Measurements from ENCODE around the gene IREB2. TPM values are rescaled to one million over a fixed set of nuclear protein-coding genes. Genes with fewer than 3 reads are reported as not detected.
A peak's percentile ranks its signal among the peaks of the same experiment; 100 is the strongest.

The IREB2 gene
- total RNA-seq, 6 donors from 2014 or later, result 26.8 to 51.3 (median 40.8) TPM

DNA sequence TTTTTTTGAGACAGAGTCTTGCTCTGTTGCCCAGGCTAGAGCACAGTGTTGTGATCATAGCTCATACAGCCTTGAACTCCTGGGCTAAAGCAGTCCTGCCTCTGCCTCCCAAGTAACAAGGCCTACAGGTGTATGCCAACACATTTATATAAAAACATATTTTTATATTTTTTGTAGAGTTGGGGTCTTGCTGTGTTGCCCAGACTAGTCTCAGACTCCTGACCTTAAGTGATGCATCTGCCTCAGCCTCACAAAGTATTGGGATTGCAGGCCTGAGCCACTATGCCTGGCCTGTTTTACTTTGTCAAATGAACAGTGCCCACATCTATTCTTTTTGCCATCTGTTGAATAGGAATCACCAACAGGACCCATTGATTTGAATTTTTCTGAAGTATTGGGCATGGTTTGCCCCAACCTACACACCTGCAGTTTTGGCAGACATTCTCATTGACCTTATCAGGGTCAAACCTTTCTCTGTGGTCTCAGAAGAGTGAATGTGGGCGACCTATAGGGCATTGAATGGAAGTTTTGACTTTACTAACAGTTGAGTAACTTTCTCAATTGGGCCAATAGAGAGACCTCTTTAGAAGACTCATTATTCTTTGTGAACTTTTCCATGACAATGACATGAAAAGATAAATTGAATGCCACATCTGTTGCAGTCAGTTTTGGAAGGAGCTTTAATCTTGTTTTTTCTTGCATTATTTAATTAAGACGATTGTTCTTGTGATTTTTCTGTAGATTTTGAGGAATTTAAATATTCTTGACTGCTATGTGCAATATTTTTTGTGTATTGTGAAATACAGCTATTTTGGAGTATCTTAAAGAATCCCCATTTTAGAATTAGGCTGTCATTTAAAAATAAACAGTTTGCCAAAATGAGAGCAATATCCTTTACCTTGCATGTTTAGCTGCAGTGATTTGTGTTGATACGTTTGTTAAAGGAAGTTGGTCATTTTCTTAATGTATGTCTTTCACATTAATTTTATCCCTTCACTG, 2.7 kb downstream of the IREB2 start:
- peaks cover 38 to 68% (median 42%) of the 10 kb centered on the region in 4 donors for H3K4me1 ChIP-seq
- no peak overlapping the region for H3K27ac ChIP-seq
- ATAC-seq (ENCODE audit: low FRiP score in 2 of 2), result no peak
- peaks cover 0 to 43% (median 14%) of the 10 kb centered on the region in 4 donors for H3K36me3 ChIP-seq
- no peaks in the 10 kb centered on the region for H3K27me3 ChIP-seq
- no peak for DNase-seq
- 72 to 78% methylated on average over 3 of the region's 3 CpGs for WGBS, 2 donors
- no peak for TF ChIP-seq EP300 (IDR thresholded peaks at IDR 0.05)
- TF ChIP-seq POLR2A (IDR thresholded peaks at IDR 0.05), result no peak
- no peak for TF ChIP-seq POLR2AphosphoS5 (IDR thresholded peaks at IDR 0.05)
- TF ChIP-seq, protein P1, sequence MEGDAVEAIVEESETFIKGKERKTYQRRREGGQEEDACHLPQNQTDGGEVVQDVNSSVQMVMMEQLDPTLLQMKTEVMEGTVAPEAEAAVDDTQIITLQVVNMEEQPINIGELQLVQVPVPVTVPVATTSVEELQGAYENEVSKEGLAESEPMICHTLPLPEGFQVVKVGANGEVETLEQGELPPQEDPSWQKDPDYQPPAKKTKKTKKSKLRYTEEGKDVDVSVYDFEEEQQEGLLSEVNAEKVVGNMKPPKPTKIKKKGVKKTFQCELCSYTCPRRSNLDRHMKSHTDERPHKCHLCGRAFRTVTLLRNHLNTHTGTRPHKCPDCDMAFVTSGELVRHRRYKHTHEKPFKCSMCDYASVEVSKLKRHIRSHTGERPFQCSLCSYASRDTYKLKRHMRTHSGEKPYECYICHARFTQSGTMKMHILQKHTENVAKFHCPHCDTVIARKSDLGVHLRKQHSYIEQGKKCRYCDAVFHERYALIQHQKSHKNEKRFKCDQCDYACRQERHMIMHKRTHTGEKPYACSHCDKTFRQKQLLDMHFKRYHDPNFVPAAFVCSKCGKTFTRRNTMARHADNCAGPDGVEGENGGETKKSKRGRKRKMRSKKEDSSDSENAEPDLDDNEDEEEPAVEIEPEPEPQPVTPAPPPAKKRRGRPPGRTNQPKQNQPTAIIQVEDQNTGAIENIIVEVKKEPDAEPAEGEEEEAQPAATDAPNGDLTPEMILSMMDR (IDR thresholded peaks at IDR 0.05), result no peak
- no peaks in the 10 kb centered on the region for H3K9me3 ChIP-seq
- H3K4me3 ChIP-seq, result no peak overlapping the region

- Histone ChIP-seq H3K27me3 (no peaks in the 10 kb centered on the region), H3K9me3 (no peaks in the 10 kb centered on the region), H3K27ac (no peak overlapping the region), H3K4me3 (no peak overlapping the region), H3K4me1 (peaks cover 39 to 74% (median 45%) of the 10 kb centered on the region in 4 donors), H3K36me3 (peaks cover 0 to 65% (median 32%) of the 10 kb centered on the region in 4 donors)
- 85 to 100% methylated on average over 1 of the region's 1 CpG for WGBS, 2 donors
- no peak for ATAC-seq (ENCODE audit: low FRiP score in 2 of 2)
- TF ChIP-seq POLR2AphosphoS5 (IDR thresholded peaks at IDR 0.05) (no peak), POLR2A (IDR thresholded peaks at IDR 0.05) (no peak), EP300 (IDR thresholded peaks at IDR 0.05) (no peak)
- no peak for DNase-seq
These were observed 6.2 kb downstream of the IREB2 start for GRCh38 chr15:78444255-78444654.

DNA sequence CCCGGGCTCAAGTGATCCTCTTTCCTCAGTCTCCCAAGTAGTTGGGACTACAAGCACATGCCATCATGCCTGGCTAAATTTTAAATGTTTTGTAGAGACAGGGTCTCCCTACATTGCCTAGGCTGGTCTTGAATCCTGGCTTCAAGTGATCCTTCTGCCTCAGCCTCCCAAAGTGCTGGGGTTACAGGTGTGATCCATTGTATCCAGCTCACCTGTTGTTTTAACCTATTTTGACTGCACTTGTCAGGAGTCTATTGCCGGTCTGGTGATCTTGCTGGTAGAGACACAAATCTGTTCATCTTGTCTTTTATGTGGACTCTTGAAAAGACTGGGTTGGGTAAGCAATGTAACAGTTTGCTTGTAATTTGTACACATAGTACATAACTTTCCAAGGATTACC, 7.9 kb downstream of the IREB2 start:
- Histone ChIP-seq H3K4me1 (peaks cover 34 to 65% (median 37%) of the 10 kb centered on the region in 4 donors), H3K36me3 (peaks cover 0 to 53% (median 27%) of the 10 kb centered on the region in 4 donors), H3K9me3 (no peaks in the 10 kb centered on the region), H3K4me3 (no peak overlapping the region), H3K27me3 (no peaks in the 10 kb centered on the region), H3K27ac (peak overlapping the region in 1 of 4 donors; percentile 9)
- DNase-seq (no peak), ATAC-seq (ENCODE audit: low FRiP score in 2 of 2) (no peak)
- TF ChIP-seq POLR2AphosphoS5 (IDR thresholded peaks at IDR 0.05) (no peak), EP300 (IDR thresholded peaks at IDR 0.05) (no peak), POLR2A (IDR thresholded peaks at IDR 0.05) (no peak)
- TF ChIP-seq, protein P1 (IDR thresholded peaks at IDR 0.05), result no peak
- WGBS, 2 donors, result 96 to 100% methylated on average over 2 of the region's 2 CpGs

- peaks cover 0 to 51% (median 27%) of the 10 kb centered on the region in 4 donors for H3K36me3 ChIP-seq
- ATAC-seq (ENCODE audit: low FRiP score in 2 of 2) (no peak), DNase-seq (no peak)
- H3K4me3 ChIP-seq, result no peak overlapping the region
- TF ChIP-seq EP300 (IDR thresholded peaks at IDR 0.05), result no peak
- TF ChIP-seq POLR2AphosphoS5 (IDR thresholded peaks at IDR 0.05), result no peak
- TF ChIP-seq POLR2A (IDR thresholded peaks at IDR 0.05), result no peak
- TF ChIP-seq, protein P1 (IDR thresholded peaks at IDR 0.05), result no peak
- H3K4me1 ChIP-seq, result peaks cover 28 to 59% (median 30%) of the 10 kb centered on the region in 4 donors
- H3K27ac ChIP-seq, result peak overlapping the region in 1 of 4 donors; percentile 9
- no peaks in the 10 kb centered on the region for H3K27me3 ChIP-seq
- WGBS, 2 donors, result 79 to 97% methylated on average over 3 of the region's 3 CpGs
- H3K9me3 ChIP-seq, result no peaks in the 10 kb centered on the region
These were observed 8.5 kb downstream of the IREB2 start for GRCh38 chr15:78446551-78446950.

DNA sequence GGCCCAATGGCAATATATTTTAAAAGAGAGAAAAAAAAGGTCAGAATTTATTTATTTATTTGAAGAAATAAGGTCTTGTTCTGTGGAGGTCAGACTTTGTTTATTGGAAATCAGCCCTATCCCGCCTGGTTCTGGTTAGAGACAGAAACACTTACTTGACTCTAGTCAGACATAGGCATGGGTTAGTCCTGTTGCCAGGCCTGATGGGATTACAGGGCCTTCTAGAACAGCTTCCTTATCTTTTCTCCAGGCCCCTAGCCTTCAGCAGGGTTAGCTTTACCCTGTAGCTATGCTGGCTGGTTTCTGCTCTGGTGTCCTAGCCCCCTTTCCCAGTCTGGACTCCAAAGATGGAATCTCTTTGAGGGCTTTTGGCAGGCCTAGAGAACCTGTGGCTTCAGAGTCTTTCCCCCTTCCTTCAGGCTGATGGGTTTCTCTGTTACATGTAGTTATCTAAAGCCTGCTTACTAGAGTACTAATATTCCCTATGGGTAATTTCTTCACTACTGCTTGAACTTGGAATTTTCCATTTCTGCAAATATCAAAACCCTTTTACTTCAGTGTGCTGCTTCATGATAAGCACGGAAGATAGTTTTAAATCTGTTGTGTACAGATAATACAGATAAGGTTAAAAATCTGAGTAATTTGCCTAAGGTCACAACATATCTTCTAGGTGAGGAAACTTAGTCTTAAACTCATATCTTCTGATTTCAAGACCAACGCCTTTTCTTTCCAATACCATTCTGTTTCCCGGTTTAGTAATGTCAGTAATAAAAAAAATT, 10.6 kb downstream of the IREB2 start:
- Histone ChIP-seq H3K27ac (peak overlapping the region in 2 of 4 donors; percentile 41 to 72), H3K4me3 (no peak overlapping the region), H3K36me3 (peaks cover 0 to 35% (median 26%) of the 10 kb centered on the region in 4 donors), H3K27me3 (no peaks in the 10 kb centered on the region), H3K4me1 (peaks cover 25 to 56% (median 32%) of the 10 kb centered on the region in 4 donors), H3K9me3 (no peaks in the 10 kb centered on the region)
- DNase-seq, result no peak
- ATAC-seq (ENCODE audit: low FRiP score in 2 of 2), result no peak
- WGBS, 2 donors, result 62 to 70% methylated on average over 4 of the region's 4 CpGs
- TF ChIP-seq POLR2A (IDR thresholded peaks at IDR 0.05) (no peak), EP300 (IDR thresholded peaks at IDR 0.05) (no peak), POLR2AphosphoS5 (IDR thresholded peaks at IDR 0.05) (no peak)
- TF ChIP-seq, protein P1 (IDR thresholded peaks at IDR 0.05), result no peak

All from upper lobe of left lung (tissue), 6 donors.